Measurements from ENCODE around the gene GCNT2.
"Not testable (repeated sequence)": the region's sequence is repeated elsewhere in the genome, so short reads cannot be mapped to it uniquely, and the experiment has no call there.

GCNT2 gene

GRCh38 chr6:10591422-10592160 lies 70.4 kb downstream of the GCNT2 start:
- H3K36me3 ChIP-seq: no peaks in the 10 kb centered on the region
- H3K27me3 ChIP-seq (ENCODE audit: insufficient read depth, low read depth, severe bottlenecking): no peaks in the 10 kb centered on the region
- no peak for TF ChIP-seq CTCF (IDR thresholded peaks at IDR 0.05; ENCODE audit: low read depth, low read length)
- no peaks in the 10 kb centered on the region for H3K9me3 ChIP-seq (ENCODE audit: severe bottlenecking)
- H3K4me3 ChIP-seq (ENCODE audit: low read depth, low read length): no peak overlapping the region
- H3K27ac ChIP-seq: no peak overlapping the region
- DNase-seq: no peak

- Histone ChIP-seq H3K27ac (no peak overlapping the region), H3K4me3 (ENCODE audit: low read depth, low read length) (no peak overlapping the region)
- DNase-seq: no peak
Observed at GRCh38 chr6:10595731-10596664, 74.8 kb downstream of the GCNT2 start.

GRCh38 chr6:10597499-10598001 lies 76.4 kb downstream of the GCNT2 start:
- DNase-seq: no peak

More at GRCh38 chr6:10595731-10596664, 74.8 kb downstream of the GCNT2 start:
- Histone ChIP-seq H3K36me3 (no peaks in the 10 kb centered on the region), H3K9me3 (ENCODE audit: severe bottlenecking) (no peaks in the 10 kb centered on the region), H3K27me3 (ENCODE audit: insufficient read depth, low read depth, severe bottlenecking) (no peaks in the 10 kb centered on the region)
- TF ChIP-seq CTCF (IDR thresholded peaks at IDR 0.05; ENCODE audit: low read depth, low read length): no peak

GRCh38 chr6:10598084-10598960 lies 77.2 kb downstream of the GCNT2 start:
- H3K4me3 ChIP-seq (ENCODE audit: low read depth, low read length): no peak overlapping the region
- no peak for DNase-seq
- no peaks in the 10 kb centered on the region for H3K27me3 ChIP-seq (ENCODE audit: insufficient read depth, low read depth, severe bottlenecking)
- no peaks in the 10 kb centered on the region for H3K36me3 ChIP-seq
- H3K9me3 ChIP-seq (ENCODE audit: severe bottlenecking): no peaks in the 10 kb centered on the region
- no peak for TF ChIP-seq CTCF (IDR thresholded peaks at IDR 0.05; ENCODE audit: low read depth, low read length)
- no peak overlapping the region for H3K27ac ChIP-seq

More at GRCh38 chr6:10597499-10598001, 76.4 kb downstream of the GCNT2 start:
- H3K4me3 ChIP-seq (ENCODE audit: low read depth, low read length): no peak overlapping the region
- no peaks in the 10 kb centered on the region for H3K9me3 ChIP-seq (ENCODE audit: severe bottlenecking)
- H3K27me3 ChIP-seq (ENCODE audit: insufficient read depth, low read depth, severe bottlenecking): no peaks in the 10 kb centered on the region
- H3K36me3 ChIP-seq: no peaks in the 10 kb centered on the region
- no peak for TF ChIP-seq CTCF (IDR thresholded peaks at IDR 0.05; ENCODE audit: low read depth, low read length)
- H3K27ac ChIP-seq: no peak overlapping the region

- H3K9me3 ChIP-seq (ENCODE audit: severe bottlenecking): no peaks in the 10 kb centered on the region
- TF ChIP-seq CTCF (IDR thresholded peaks at IDR 0.05; ENCODE audit: low read depth, low read length): no peak
- no peaks in the 10 kb centered on the region for H3K27me3 ChIP-seq (ENCODE audit: insufficient read depth, low read depth, severe bottlenecking)
- H3K27ac ChIP-seq: no peak overlapping the region
- no peak for DNase-seq
- H3K36me3 ChIP-seq: no peaks in the 10 kb centered on the region
- no peak overlapping the region for H3K4me3 ChIP-seq (ENCODE audit: low read depth, low read length)
Observed at GRCh38 chr6:10599046-10599445, 77.9 kb downstream of the GCNT2 start.

GRCh38 chr6:10600681-10601080 lies 79.5 kb downstream of the GCNT2 start:
- not testable (repeated sequence) for H3K36me3 ChIP-seq; H3K4me3 ChIP-seq (ENCODE audit: low read depth, low read length); H3K27me3 ChIP-seq (ENCODE audit: insufficient read depth, low read depth, severe bottlenecking); DNase-seq; H3K9me3 ChIP-seq (ENCODE audit: severe bottlenecking); H3K27ac ChIP-seq

All from WERI-Rb-1 (cell line).